HepG2 (cell line): Measurements from ENCODE around the gene EEF1A1. TPM values are rescaled to one million over a fixed set of nuclear protein-coding genes. Genes with fewer than 3 reads are reported as not detected.

ENCODE experiments used
- ASH2L ChIP-seq: fragments of 300-600, 200-600 bp; sonication (generic); IDR thresholded peaks from 2 replicates; pipeline ENCODE4 v1.7.0; 2017; ENCODE audit warnings: low read depth, mild to moderate bottlenecking, moderate library complexity, mixed read lengths, low read length; ENCODE audit not compliant: insufficient read length
- BRCA1 ChIP-seq: sonication (generic); formaldehyde crosslinking; IDR thresholded peaks from 2 replicates; pipeline ENCODE4 v1.4.0; 2020; ENCODE audit warnings: missing genetic modification reagents
- CREB1 ChIP-seq, 2 experiments: fragments of 450-650 bp in 1 of 2; IDR thresholded peaks; 2 replicates each; pipeline ENCODE4 v1.6.1; 2016 to 2017; ENCODE audit warnings: control low read depth in 1 of 2, mild to moderate bottlenecking in 1 of 2, missing compliant biosample characterization in 1 of 2, missing genetic modification characterization in 1 of 2
- ESRRA ChIP-seq: sonication (generic); formaldehyde crosslinking; IDR thresholded peaks from 2 replicates; pipeline ENCODE4 v1.5.1; 2020; ENCODE audit warnings: mild to moderate bottlenecking, low read depth, missing genetic modification reagents
- ETV5 ChIP-seq: IDR thresholded peaks from 2 replicates; pipeline ENCODE4 v1.6.1; 2018; ENCODE audit warnings: missing biosample characterization, missing genetic modification reagents, inconsistent platforms, borderline replicate concordance
- GABPA ChIP-seq, 2 experiments: IDR thresholded peaks; 2 replicates each; pipeline ENCODE4 v1.6.1; 2011 to 2016; ENCODE audit warnings: low read depth in 2 of 2, low read length in 1 of 2, missing biosample characterization in 1 of 2, missing genetic modification characterization in 1 of 2
- HHEX ChIP-seq: IDR thresholded peaks from 2 replicates; pipeline ENCODE4 v1.6.1; 2016; ENCODE audit warnings: control low read depth
- HOXD1 ChIP-seq: sonication (generic); formaldehyde crosslinking; IDR thresholded peaks from 2 replicates; pipeline ENCODE4 v1.5.0; 2020; ENCODE audit warnings: missing genetic modification reagents
- REPIN1 ChIP-seq: sonication (generic); formaldehyde crosslinking; IDR thresholded peaks from 2 replicates; pipeline ENCODE4 v1.8.0; 2022; ENCODE audit warnings: missing genetic modification reagents, low read depth, mild to moderate bottlenecking, borderline replicate concordance
- RFX5 ChIP-seq: IDR thresholded peaks from 2 replicates; pipeline ENCODE4 v1.6.1; 2011; ENCODE audit warnings: low read depth, low read length, improper control_type of control experiment
- SALL2 ChIP-seq: sonication (generic); formaldehyde crosslinking; IDR thresholded peaks from 2 replicates; pipeline ENCODE4 v1.8.1; 2023; ENCODE audit warnings: mild to moderate bottlenecking, missing genetic modification reagents, inconsistent platforms
- SAP130 ChIP-seq: IDR thresholded peaks from 2 replicates; pipeline ENCODE4 v1.6.1; 2016; ENCODE audit warnings: low read depth
- SOX6 ChIP-seq, 2 experiments: fragments of 450-650 bp in 1 of 2; sonication (generic) in 1 of 2; formaldehyde crosslinking in 1 of 2; IDR thresholded peaks; 2 replicates each; pipeline versions ENCODE4 v1.4.0 to v1.6.1; 2017 to 2020; ENCODE audit warnings: antibody characterized with exemption in 1 of 2, mild to moderate bottlenecking in 1 of 2, missing genetic modification reagents in 1 of 2
- TARDBP ChIP-seq: sonication (generic); formaldehyde crosslinking; IDR thresholded peaks from 2 replicates; pipeline ENCODE4 v1.8.0; 2022; ENCODE audit warnings: mild to moderate bottlenecking, missing genetic modification reagents
- THAP11 ChIP-seq: IDR thresholded peaks from 2 replicates; pipeline ENCODE4 v1.6.1; 2016; ENCODE audit warnings: missing biosample characterization, missing genetic modification reagents
- ZFP82 ChIP-seq: sonication (generic); formaldehyde crosslinking; IDR thresholded peaks from 2 replicates; pipeline ENCODE4 v1.5.1; 2020; ENCODE audit warnings: mild to moderate bottlenecking, missing genetic modification reagents, borderline replicate concordance
- ZKSCAN5 ChIP-seq: sonication (generic); formaldehyde crosslinking; IDR thresholded peaks from 2 replicates; pipeline ENCODE4 v1.5.1; 2020; ENCODE audit warnings: mild to moderate bottlenecking, missing genetic modification reagents
- ZKSCAN8 ChIP-seq: IDR thresholded peaks from 2 replicates; pipeline ENCODE4 v1.6.1; 2016; ENCODE audit warnings: borderline replicate concordance, missing genetic modification reagents, missing compliant biosample characterization
- ZNF101 ChIP-seq: sonication (generic); formaldehyde crosslinking; IDR thresholded peaks from 2 replicates; pipeline ENCODE4 v1.4.0; 2020; ENCODE audit warnings: mild to moderate bottlenecking, low read depth, missing genetic modification reagents, borderline replicate concordance
- ZNF44 ChIP-seq: sonication (generic); formaldehyde crosslinking; IDR thresholded peaks from 2 replicates; pipeline ENCODE4 v1.5.1; 2020; ENCODE audit warnings: mild to moderate bottlenecking, missing genetic modification reagents
- ZNF616 ChIP-seq: sonication (generic); formaldehyde crosslinking; IDR thresholded peaks from 2 replicates; pipeline ENCODE4 v1.5.0; 2020; ENCODE audit warnings: low read depth, mild to moderate bottlenecking, missing genetic modification reagents
- polyA plus RNA-seq, 8 experiments: library from polyadenylated mRNA; depleted of rRNA in 3 of 8; stranded (reverse) in 7 of 8; unstranded in 1 of 8; fragments of >200 nt; fragmentation: Illumina TruSeq in 4 of 8; extraction: Trizol in 4 of 8; gene quantifications; 2 replicates each; pipeline versions ENCODE4 v1.2.1 to v1.2.3, GENCODE V29; 2011 to 2016; ENCODE audit warnings: low read depth in 4 of 8, missing spikeins in 1 of 8, mixed read lengths in 1 of 8; ENCODE audit not compliant: insufficient read depth in 1 of 8
- total RNA-seq, 5 experiments: library from RNA; depleted of rRNA; stranded (reverse); fragments of >200 nt; fragmentation: Illumina TruSeq; extraction: Trizol; gene quantifications; 2 replicates each; pipeline ENCODE4 v1.2.3, GENCODE V29; 2016; ENCODE audit warnings: low read depth in 1 of 5
- TF ChIP-seq, protein P1 (sequence below): sonication (generic); formaldehyde crosslinking; IDR thresholded peaks from 2 replicates; pipeline ENCODE4 v1.8.0; 2022; ENCODE audit warnings: missing genetic modification reagents, mild to moderate bottlenecking, moderate library complexity, borderline replicate concordance
- TF ChIP-seq, protein P2 (sequence below): sonication (generic); formaldehyde crosslinking; conservative IDR thresholded peaks from 2 replicates; pipeline ENCODE4 v1.8.0; 2022; ENCODE audit warnings: low read depth, missing genetic modification reagents
- TF ChIP-seq, protein P3 (sequence below): sonication (generic); formaldehyde crosslinking; conservative IDR thresholded peaks from 2 replicates; pipeline ENCODE4 v1.8.0; 2022; ENCODE audit warnings: missing genetic modification reagents

The EEF1A1 gene
- total and polyA plus RNA-seq, 2 of the 13 experiments (the other 11 are each of a cell fraction or from before 2014, with no cell fraction given) = 13,726 to 17,172 TPM

DNA sequence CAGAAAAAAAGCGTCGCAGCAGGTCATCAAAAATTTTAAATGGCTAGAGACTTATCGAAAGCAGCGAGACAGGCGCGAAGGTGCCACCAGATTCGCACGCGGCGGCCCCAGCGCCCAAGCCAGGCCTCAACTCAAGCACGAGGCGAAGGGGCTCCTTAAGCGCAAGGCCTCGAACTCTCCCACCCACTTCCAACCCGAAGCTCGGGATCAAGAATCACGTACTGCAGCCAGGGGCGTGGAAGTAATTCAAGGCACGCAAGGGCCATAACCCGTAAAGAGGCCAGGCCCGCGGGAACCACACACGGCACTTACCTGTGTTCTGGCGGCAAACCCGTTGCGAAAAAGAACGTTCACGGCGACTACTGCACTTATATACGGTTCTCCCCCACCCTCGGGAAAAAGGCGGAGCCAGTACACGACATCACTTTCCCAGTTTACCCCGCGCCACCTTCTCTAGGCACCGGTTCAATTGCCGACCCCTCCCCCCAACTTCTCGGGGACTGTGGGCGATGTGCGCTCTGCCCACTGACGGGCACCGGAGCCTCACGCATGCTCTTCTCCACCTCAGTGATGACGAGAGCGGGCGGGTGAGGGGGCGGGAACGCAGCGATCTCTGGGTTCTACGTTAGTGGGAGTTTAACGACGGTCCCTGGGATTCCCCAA is at the start of gene EEF1A1 (continued):
- TF ChIP-seq, protein P1, sequence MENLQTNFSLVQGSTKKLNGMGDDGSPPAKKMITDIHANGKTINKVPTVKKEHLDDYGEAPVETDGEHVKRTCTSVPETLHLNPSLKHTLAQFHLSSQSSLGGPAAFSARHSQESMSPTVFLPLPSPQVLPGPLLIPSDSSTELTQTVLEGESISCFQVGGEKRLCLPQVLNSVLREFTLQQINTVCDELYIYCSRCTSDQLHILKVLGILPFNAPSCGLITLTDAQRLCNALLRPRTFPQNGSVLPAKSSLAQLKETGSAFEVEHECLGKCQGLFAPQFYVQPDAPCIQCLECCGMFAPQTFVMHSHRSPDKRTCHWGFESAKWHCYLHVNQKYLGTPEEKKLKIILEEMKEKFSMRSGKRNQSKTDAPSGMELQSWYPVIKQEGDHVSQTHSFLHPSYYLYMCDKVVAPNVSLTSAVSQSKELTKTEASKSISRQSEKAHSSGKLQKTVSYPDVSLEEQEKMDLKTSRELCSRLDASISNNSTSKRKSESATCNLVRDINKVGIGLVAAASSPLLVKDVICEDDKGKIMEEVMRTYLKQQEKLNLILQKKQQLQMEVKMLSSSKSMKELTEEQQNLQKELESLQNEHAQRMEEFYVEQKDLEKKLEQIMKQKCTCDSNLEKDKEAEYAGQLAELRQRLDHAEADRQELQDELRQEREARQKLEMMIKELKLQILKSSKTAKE (CRISPR knock-in tag) = no peak
- TF ChIP-seq, protein P2, sequence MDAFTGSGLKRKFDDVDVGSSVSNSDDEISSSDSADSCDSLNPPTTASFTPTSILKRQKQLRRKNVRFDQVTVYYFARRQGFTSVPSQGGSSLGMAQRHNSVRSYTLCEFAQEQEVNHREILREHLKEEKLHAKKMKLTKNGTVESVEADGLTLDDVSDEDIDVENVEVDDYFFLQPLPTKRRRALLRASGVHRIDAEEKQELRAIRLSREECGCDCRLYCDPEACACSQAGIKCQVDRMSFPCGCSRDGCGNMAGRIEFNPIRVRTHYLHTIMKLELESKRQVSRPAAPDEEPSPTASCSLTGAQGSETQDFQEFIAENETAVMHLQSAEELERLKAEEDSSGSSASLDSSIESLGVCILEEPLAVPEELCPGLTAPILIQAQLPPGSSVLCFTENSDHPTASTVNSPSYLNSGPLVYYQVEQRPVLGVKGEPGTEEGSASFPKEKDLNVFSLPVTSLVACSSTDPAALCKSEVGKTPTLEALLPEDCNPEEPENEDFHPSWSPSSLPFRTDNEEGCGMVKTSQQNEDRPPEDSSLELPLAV = no peak
- no peak; the same call in 1 of the 2 replicates for TF ChIP-seq BRCA1
- no peak; the same call in 1 of the 2 replicates for TF ChIP-seq ESRRA
- peak; percentile 93 for TF ChIP-seq CREB1 (IDR thresholded peaks at IDR 0.05)
- TF ChIP-seq CREB1 (CRISPR knock-in tag; IDR thresholded peaks at IDR 0.05) = peak; percentile 95
- TF ChIP-seq ZKSCAN8 (CRISPR knock-in tag) = no peak
- TF ChIP-seq SOX6 (IDR thresholded peaks at IDR 0.05) = no peak
- peak; percentile 81 for TF ChIP-seq SOX6 (CRISPR knock-in tag; IDR thresholded peaks at IDR 0.05)
- no peak for TF ChIP-seq ETV5 (CRISPR knock-in tag)
- peak; percentile 91; the same call in 1 of the 2 replicates for TF ChIP-seq TARDBP (CRISPR knock-in tag)
- TF ChIP-seq ZNF44 (CRISPR knock-in tag) = no peak; the same call in 1 of the 2 replicates
- TF ChIP-seq THAP11 = peak; percentile 79
- peak; percentile 73 for TF ChIP-seq SAP130 (CRISPR knock-in tag)
- TF ChIP-seq HOXD1 (CRISPR knock-in tag) = no peak
- TF ChIP-seq, protein P3, sequence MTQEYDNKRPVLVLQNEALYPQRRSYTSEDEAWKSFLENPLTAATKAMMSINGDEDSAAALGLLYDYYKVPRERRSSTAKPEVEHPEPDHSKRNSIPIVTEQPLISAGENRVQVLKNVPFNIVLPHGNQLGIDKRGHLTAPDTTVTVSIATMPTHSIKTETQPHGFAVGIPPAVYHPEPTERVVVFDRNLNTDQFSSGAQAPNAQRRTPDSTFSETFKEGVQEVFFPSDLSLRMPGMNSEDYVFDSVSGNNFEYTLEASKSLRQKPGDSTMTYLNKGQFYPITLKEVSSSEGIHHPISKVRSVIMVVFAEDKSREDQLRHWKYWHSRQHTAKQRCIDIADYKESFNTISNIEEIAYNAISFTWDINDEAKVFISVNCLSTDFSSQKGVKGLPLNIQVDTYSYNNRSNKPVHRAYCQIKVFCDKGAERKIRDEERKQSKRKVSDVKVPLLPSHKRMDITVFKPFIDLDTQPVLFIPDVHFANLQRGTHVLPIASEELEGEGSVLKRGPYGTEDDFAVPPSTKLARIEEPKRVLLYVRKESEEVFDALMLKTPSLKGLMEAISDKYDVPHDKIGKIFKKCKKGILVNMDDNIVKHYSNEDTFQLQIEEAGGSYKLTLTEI (CRISPR knock-in tag) = no peak
- TF ChIP-seq REPIN1 (CRISPR knock-in tag) = no peak; the same call in 1 of the 2 replicates
- TF ChIP-seq ZFP82 (CRISPR knock-in tag) = 0 out of 2 replicates have a peak, but pooled peaks have one; percentile 90
- 0 out of 2 replicates have a peak, but pooled peaks have one; percentile 8 for TF ChIP-seq SALL2 (CRISPR knock-in tag)
- TF ChIP-seq ZKSCAN5 = no peak
- no peak; the same call in 1 of the 2 replicates for TF ChIP-seq RFX5
- no peak for TF ChIP-seq GABPA (IDR thresholded peaks at IDR 0.05; ENCODE audit: low read depth, low read length)
- TF ChIP-seq GABPA (CRISPR knock-in tag; IDR thresholded peaks at IDR 0.05; ENCODE audit: low read depth) = peak; percentile 52
- TF ChIP-seq HHEX (CRISPR knock-in tag) = no peak
- TF ChIP-seq ZNF101 (CRISPR knock-in tag) = no peak
- TF ChIP-seq ASH2L = no peak
- no peak for TF ChIP-seq ZNF616
